ENCODE measurements around the gene CACNA1D.

CACNA1D gene

DNA sequence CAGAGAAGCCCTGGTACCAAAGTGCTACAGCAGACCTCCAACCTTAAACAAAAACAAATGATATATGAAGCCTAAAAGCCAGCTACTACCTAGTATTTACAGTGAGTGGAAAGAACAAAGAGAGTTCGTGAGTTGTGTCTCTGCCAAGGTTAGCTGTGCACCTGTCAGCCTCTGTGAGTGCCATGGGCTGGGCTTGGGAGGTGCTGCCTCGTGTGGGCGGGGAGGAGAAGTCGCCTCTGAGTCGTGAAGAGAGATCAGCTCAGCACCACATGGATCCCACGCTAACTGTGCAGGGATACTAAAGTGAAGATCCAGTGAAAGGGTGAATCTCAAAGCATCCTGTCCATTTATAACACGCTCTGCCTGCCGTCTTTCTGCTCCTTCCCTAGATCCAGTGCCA is 249.9 kb downstream of the CACNA1D start:
- TF ChIP-seq, protein P1, sequence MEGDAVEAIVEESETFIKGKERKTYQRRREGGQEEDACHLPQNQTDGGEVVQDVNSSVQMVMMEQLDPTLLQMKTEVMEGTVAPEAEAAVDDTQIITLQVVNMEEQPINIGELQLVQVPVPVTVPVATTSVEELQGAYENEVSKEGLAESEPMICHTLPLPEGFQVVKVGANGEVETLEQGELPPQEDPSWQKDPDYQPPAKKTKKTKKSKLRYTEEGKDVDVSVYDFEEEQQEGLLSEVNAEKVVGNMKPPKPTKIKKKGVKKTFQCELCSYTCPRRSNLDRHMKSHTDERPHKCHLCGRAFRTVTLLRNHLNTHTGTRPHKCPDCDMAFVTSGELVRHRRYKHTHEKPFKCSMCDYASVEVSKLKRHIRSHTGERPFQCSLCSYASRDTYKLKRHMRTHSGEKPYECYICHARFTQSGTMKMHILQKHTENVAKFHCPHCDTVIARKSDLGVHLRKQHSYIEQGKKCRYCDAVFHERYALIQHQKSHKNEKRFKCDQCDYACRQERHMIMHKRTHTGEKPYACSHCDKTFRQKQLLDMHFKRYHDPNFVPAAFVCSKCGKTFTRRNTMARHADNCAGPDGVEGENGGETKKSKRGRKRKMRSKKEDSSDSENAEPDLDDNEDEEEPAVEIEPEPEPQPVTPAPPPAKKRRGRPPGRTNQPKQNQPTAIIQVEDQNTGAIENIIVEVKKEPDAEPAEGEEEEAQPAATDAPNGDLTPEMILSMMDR (IDR thresholded peaks at IDR 0.05), result no peak; the same call in 1 of the 2 replicates

DNA sequence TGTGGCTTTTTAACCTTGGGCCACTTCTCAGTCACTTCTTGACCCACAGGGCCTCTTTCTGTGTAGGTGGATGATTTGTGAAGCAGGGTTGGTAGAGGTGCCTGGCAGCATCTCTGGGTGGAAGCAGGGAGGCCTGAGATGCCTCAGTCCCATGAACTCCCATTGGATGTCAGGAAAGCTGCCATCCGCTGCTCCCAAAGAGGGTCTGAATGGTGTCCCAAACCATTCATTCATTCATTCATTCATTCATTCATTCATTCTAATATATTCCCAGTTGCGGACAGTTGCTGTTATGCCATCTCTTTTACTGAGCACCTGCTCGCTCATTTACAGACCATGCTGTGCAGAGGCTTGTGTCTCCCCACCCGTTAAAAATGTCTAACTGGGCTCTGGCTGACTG is 253.1 kb downstream of the CACNA1D start:
- TF ChIP-seq, protein P1 (IDR thresholded peaks at IDR 0.05), result no peak

DNA sequence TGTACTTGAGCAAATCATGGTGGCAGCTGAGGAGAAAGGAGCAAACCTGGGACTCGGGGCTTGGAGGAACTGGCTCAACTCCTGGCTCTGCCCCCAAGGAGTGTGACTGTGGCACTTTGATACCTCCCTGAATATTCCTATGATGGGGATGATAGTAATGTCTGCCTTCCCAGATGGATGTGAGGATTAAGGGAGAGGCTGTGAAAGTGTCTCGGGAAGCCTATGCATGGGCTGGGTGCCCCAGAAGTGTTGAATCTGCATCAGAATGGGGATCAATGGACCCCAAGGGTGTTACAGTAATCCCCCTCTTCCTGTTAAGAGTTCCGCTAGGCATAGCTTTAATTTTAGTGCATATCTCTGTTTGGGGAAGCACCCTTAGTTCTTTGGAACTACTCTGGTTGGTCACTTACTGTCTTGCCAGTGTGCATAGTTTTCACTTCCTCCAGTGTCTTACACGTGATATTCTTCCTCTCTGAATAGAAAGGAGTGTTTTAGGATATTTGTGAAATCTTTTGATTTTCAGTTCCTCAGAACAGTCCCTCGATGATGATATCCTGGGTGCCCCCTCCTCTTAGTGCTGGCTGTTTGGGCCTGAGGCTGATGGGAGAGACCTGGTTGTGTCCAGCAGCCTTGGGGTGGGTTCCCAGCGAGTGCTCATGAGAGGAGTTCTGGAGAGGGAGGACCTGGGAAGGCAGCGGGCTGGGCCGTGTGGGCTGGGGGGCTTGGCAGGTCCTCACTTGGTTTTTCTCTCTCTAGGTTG is 254.3 kb downstream of the CACNA1D start:
- TF ChIP-seq, protein P1 (IDR thresholded peaks at IDR 0.05), result no peak

DNA sequence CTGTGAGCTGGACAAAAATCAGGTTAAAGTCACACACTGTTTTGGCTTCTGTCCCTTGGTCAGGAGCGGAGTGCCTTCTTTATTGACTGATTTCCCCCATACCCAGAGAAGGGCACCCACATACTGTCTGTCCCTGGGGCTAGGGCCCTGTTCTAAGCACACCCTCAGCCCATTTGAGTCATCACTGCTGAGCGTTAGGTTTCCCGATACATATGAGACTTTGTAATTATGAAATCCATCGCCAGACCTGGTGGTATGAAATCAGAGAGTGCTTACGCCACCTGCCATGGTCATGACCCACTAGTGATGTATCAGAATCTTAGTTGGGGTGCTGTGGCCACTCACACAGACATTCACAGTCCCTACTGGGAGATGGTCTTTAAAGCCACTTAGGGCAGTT is 255.0 kb downstream of the CACNA1D start:
- TF ChIP-seq, protein P1 (IDR thresholded peaks at IDR 0.05), result no peak

DNA sequence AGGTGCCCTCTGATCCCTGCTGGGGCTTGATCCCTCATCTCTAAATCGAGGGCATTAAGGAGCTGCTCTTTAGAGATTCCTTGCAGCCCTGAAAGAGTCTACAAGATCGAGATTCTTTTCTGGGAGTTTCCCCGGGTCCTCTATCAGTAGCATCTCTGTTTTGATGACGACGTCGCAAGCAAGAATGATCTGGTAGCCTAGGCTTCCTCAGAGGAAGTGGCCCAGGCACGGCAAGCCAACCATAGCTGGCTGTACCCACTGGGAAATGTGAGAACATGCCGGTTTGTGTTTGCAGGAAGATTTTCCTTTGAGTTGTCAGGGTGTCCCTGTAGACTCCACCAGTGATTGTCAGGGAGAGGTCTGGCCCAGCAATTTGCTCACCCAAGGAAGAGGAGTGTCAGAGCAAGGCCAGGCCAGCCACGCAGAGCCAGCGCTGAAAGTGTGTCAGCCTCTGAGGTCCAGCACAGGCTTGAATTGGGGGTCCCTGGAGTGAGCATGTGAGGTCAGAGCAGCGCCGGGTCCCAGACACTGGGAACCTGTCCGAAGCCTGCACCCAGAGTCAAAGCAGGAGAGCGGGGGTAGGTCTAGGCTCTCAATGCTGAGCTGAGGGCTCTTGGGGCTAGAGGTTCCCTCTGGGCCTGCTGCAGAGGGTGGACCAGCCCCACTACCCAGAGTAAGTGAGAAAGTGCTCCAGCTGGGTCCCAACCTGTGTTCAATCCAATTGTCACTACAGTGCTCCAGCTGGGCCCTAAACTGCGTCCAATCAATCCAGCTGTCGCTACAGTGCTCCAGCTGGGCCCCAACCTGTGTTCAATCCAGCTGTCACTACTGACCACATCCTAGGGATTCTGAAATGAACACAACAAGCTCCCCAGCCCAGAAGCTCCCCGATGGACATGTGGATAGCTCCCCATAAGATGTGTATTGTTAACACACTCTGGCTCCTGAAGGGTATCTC is 256.1 kb downstream of the CACNA1D start:
- TF ChIP-seq, protein P1 (IDR thresholded peaks at IDR 0.05), result no peak

DNA sequence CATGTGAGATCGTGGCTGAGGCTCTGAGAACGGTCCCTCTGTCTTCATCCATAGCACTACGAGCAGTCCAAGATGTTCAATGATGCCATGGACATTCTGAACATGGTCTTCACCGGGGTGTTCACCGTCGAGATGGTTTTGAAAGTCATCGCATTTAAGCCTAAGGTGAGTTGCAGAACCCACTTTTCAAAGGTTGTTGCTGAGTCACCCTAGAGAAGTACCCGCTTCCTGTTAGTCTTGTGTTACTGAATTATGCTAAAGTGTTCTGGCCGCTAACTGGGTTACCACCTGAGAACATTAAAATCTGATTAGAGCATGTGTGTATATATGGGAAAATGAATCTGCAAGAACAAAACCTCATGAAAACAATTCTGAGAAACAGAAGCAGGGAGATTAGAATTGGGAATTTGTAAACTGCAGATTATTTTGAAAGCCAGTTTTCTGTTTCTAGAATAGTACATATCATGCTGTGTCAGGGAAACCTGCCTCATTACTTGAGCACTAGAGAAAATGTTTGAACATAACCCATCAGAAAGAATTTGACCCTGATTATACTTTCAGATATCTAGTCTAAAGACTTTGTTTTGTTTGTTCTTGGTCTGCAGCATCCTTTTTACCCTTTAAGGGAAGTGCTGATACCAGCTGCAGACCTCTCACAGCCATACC is 259.2 kb downstream of the CACNA1D start:
- TF ChIP-seq, protein P1 (IDR thresholded peaks at IDR 0.05), result no peak

DNA sequence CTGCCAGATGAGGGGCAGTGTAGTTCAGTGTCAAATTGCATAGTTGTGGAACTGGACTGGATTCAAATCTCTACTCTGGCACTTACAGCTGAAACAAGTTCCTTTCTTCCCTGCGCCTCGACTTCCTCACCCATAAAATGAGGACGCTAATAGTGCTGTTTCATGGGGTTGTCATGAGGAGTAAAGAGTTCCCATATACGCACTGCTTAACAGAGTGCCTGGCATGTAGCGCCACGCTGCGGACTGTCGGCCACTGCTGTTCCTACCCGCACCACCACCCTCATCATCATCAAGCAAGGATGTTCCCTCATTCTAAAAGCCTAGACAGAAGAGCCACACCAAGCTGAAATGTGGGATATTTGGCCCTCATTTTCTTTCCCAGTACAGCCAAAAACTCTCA is 259.9 kb downstream of the CACNA1D start:
- TF ChIP-seq, protein P1 (IDR thresholded peaks at IDR 0.05), result no peak

Measured in LNCAP (cell line).